GM20431 (cell line): ENCODE data around the gene HAO1.

Experiments
- in situ Hi-C: fragments of 300-500 bp; cut with MseI, MboI; formaldehyde crosslinking; loops from one replicate; pipeline ENCODE4 v1.15.0; 2020; ENCODE audit warnings: low sequenced_read_pairs; ENCODE audit not compliant: unreplicated experiment

Gene HAO1

GRCh38 chr20:7933346-7933745, 6.9 kb downstream of the HAO1 start:
- in situ Hi-C loops, result no loop called here

GRCh38 chr20:7930343-7930742, 9.9 kb downstream of the HAO1 start:
- in situ Hi-C loops, result no loop called here

GRCh38 chr20:7926767-7927166, 13.5 kb downstream of the HAO1 start:
- in situ Hi-C loops, result no loop called here

GRCh38 chr20:7926323-7926722, 13.9 kb downstream of the HAO1 start:
- in situ Hi-C loops, result no loop called here

- in situ Hi-C loops, result no loop called here
These were observed 15.6 kb downstream of the HAO1 start for GRCh38 chr20:7924692-7925091.

GRCh38 chr20:7916648-7917047, 23.6 kb downstream of the HAO1 start:
- in situ Hi-C loops, result no loop called here

GRCh38 chr20:7912551-7912950, 27.7 kb downstream of the HAO1 start:
- in situ Hi-C loops, result no loop called here

GRCh38 chr20:7911586-7912330, 28.5 kb downstream of the HAO1 start:
- in situ Hi-C loops, result no loop called here

GRCh38 chr20:7908905-7909304, 31.4 kb downstream of the HAO1 start:
- in situ Hi-C loops, result no loop called here

- in situ Hi-C loops, result no loop called here
These were observed 36.8 kb downstream of the HAO1 start for GRCh38 chr20:7903429-7903828.

- in situ Hi-C loops, result no loop called here
These were observed 37.4 kb downstream of the HAO1 start for GRCh38 chr20:7902879-7903278.

GRCh38 chr20:7897781-7898364, 42.4 kb downstream of the HAO1 start:
- in situ Hi-C loops, result no loop called here

- in situ Hi-C loops, result no loop called here
These were observed 47.1 kb downstream of the HAO1 start for GRCh38 chr20:7893014-7893730.

- in situ Hi-C loops, result no loop called here
These were observed 48.6 kb downstream of the HAO1 start for GRCh38 chr20:7891705-7892104.

GRCh38 chr20:7889736-7890135, 50.5 kb downstream of the HAO1 start:
- in situ Hi-C loops, result no loop called here

- in situ Hi-C loops, result no loop called here
These were observed 56.5 kb downstream of the HAO1 start for GRCh38 chr20:7883741-7884140.

- in situ Hi-C loops, result no loop called here
These were observed 56.9 kb downstream of the HAO1 start for GRCh38 chr20:7883309-7883708.

- in situ Hi-C loops, result no loop called here
These were observed 58.2 kb downstream of the HAO1 start for GRCh38 chr20:7882076-7882475.

GRCh38 chr20:7881551-7881950, 58.7 kb downstream of the HAO1 start:
- in situ Hi-C loops, result no loop called here

GRCh38 chr20:7879883-7880282, 60.4 kb downstream of the HAO1 start:
- in situ Hi-C loops, result no loop called here

- in situ Hi-C loops, result no loop called here
These were observed 72.2 kb downstream of the HAO1 start for GRCh38 chr20:7868108-7868507.
